Loucy (cell line): Measurements from ENCODE around the gene SAP30BP.

Experiments used
- CTCF ChIP-seq: fragments of 200-600 bp; sonication (generic); conservative IDR thresholded peaks from 2 replicates; pipeline ENCODE4 v1.5.1; 2014; ENCODE audit warnings: mild to moderate bottlenecking, antibody characterized with exemption, low read length
- EZH2phosphoT487 ChIP-seq: fragments of 200-600 bp; IDR thresholded peaks from 2 replicates; pipeline ENCODE4 v1.6.1; 2018; ENCODE audit warnings: antibody characterized with exemption, mild to moderate bottlenecking, moderate library complexity, borderline replicate concordance

GRCh38 chr17:75627094-75627493 is 40.0 kb upstream of the SAP30BP start:
- no peak for TF ChIP-seq CTCF
- TF ChIP-seq EZH2phosphoT487: no peak
